GM18507 (cell line): Measurements from ENCODE around the gene MYO5B.
A peak's percentile ranks its signal among the peaks of the same experiment; 100 is the strongest.

Source experiments
- DNase-seq: peaks from one replicate; pipeline ENCODE4 v3.0.0; 2011; ENCODE audit warnings: low read depth; ENCODE audit not compliant: insufficient read length; ENCODE audit errors: extremely low spot score
- FAIRE-seq: peaks from 2 replicates; lab custom pipeline; 2011; peaks lifted over from hg19 to GRCh38; lab: Jason Lieb, UNC

Gene MYO5B

GRCh38 chr18:50159654-50160046, 35.3 kb downstream of the MYO5B start:
- no peak for DNase-seq
- FAIRE-seq = no peak

- DNase-seq (no peak), FAIRE-seq (no peak)
Measured at GRCh38 chr18:50158866-50159653, 35.9 kb downstream of the MYO5B start.

- no peak for FAIRE-seq
- DNase-seq = no peak
Measured at GRCh38 chr18:50155406-50155805, 39.5 kb downstream of the MYO5B start.

- FAIRE-seq (no peak), DNase-seq (no peak)
Measured at GRCh38 chr18:50154420-50154819, 40.5 kb downstream of the MYO5B start.

- FAIRE-seq = no peak
- DNase-seq = no peak
Measured at GRCh38 chr18:50152900-50153299, 42.0 kb downstream of the MYO5B start.

- no peak for FAIRE-seq
- DNase-seq = no peak
Measured at GRCh38 chr18:50151926-50152325, 43.0 kb downstream of the MYO5B start.

GRCh38 chr18:50144540-50144939, 50.4 kb downstream of the MYO5B start:
- DNase-seq (no peak), FAIRE-seq (no peak)

GRCh38 chr18:50143886-50144285, 51.1 kb downstream of the MYO5B start:
- no peak for FAIRE-seq
- no peak for DNase-seq

- no peak for FAIRE-seq
- DNase-seq = no peak
Measured at GRCh38 chr18:50143294-50143693, 51.7 kb downstream of the MYO5B start.

- DNase-seq (no peak), FAIRE-seq (peak; percentile 39)
Measured at GRCh38 chr18:50142441-50143120, 52.4 kb downstream of the MYO5B start.

- FAIRE-seq (no peak), DNase-seq (no peak)
Measured at GRCh38 chr18:50138181-50139064, 56.5 kb downstream of the MYO5B start.

- FAIRE-seq = no peak
- no peak for DNase-seq
Measured at GRCh38 chr18:50135903-50136302, 59.0 kb downstream of the MYO5B start.

GRCh38 chr18:50133526-50133925, 61.4 kb downstream of the MYO5B start:
- no peak for FAIRE-seq
- DNase-seq = no peak

- FAIRE-seq (no peak), DNase-seq (no peak)
Measured at GRCh38 chr18:50131591-50131990, 63.4 kb downstream of the MYO5B start.

GRCh38 chr18:50128506-50129271, 66.3 kb downstream of the MYO5B start:
- FAIRE-seq = no peak
- no peak for DNase-seq

GRCh38 chr18:50127516-50128210, 67.3 kb downstream of the MYO5B start:
- DNase-seq = no peak
- no peak for FAIRE-seq

GRCh38 chr18:50126471-50126870, 68.5 kb downstream of the MYO5B start:
- FAIRE-seq (no peak), DNase-seq (no peak)

GRCh38 chr18:50125456-50125855, 69.5 kb downstream of the MYO5B start:
- FAIRE-seq = no peak
- no peak for DNase-seq

GRCh38 chr18:50119296-50119695, 75.7 kb downstream of the MYO5B start:
- FAIRE-seq = no peak

More at GRCh38 chr18:50119296-50119695, 75.7 kb downstream of the MYO5B start:
- no peak for DNase-seq
